H1 (cell line): ENCODE results near the gene SEC24B.

Source experiments
- BCL11A ChIP-seq, 2 experiments: IDR thresholded peaks; one replicate each; pipeline ENCODE4 v1.6.1; 2011; ENCODE audit warnings: low read depth in 2 of 2, low read length in 2 of 2, mild to moderate bottlenecking in 2 of 2
- CTCF ChIP-seq, 3 experiments: IDR thresholded peaks; 1 replicate in 2 of 3; 2 replicates in 1 of 3; pipeline versions ENCODE4 v1.5.1 to v1.6.1; 2011; ENCODE audit warnings: low read length in 3 of 3, mild to moderate bottlenecking in 3 of 3, inconsistent platforms in 2 of 3, low read depth in 1 of 3, moderate library complexity in 1 of 3; ENCODE audit not compliant: insufficient read depth in 1 of 3; ENCODE audit errors: control extremely low read depth in 1 of 3

- TF ChIP-seq CTCF (IDR thresholded peaks at IDR 0.05; ENCODE audit: control extremely low read depth in 1 of 3, insufficient read depth in 1 of 3, low read depth in 1 of 3, low read length in 3 of 3) (no peak), BCL11A (IDR thresholded peaks at IDR 0.05; ENCODE audit: low read depth in 2 of 2, low read length in 2 of 2) (no peak)
Observed at GRCh38 chr4:109441862-109442458, 8.3 kb downstream of the SEC24B start.
